WERI-Rb-1 (cell line): ENCODE measurements around the gene ARAP3.

Experiments
- DNase-seq: peaks from one replicate; pipeline ENCODE4 v3.0.0-alpha.2; 2020
- H3K27ac ChIP-seq: fragments of 250-450 bp; sonication (Bioruptor Pico); 2 replicates; pipeline ENCODE4 v1.5.1; 2020; ENCODE audit warnings: mild to moderate bottlenecking, moderate library complexity
- H3K27me3 ChIP-seq: fragments of 250-450 bp; sonication (Bioruptor Pico); 2 replicates; pipeline ENCODE4 v1.5.1; 2021; ENCODE audit warnings: mild to moderate bottlenecking, low read depth, moderate library complexity; ENCODE audit not compliant: insufficient read depth, severe bottlenecking
- H3K36me3 ChIP-seq: fragments of 250-450 bp; sonication (Bioruptor Pico); 2 replicates; pipeline ENCODE4 v1.5.1; 2020; ENCODE audit warnings: mild to moderate bottlenecking, moderate library complexity
- H3K4me3 ChIP-seq: 2 replicates; pipeline ENCODE4 v1.5.1; 2011; ENCODE audit warnings: low read depth, mild to moderate bottlenecking, control low read depth, low read length
- H3K9me3 ChIP-seq: fragments of 250-450 bp; sonication (Bioruptor Pico); 2 replicates; pipeline ENCODE4 v1.5.1; 2021; ENCODE audit warnings: mild to moderate bottlenecking, moderate library complexity; ENCODE audit not compliant: severe bottlenecking
- TF ChIP-seq, protein P1 (sequence below): IDR thresholded peaks from 2 replicates; pipeline ENCODE4 v1.5.1; 2011; ENCODE audit warnings: low read depth, mild to moderate bottlenecking, control low read depth, inconsistent platforms, low read length

The ARAP3 gene

GRCh38 chr5:141705469-141705868 lies 23.4 kb upstream of the ARAP3 start:
- Histone ChIP-seq H3K36me3 (no peaks in the 10 kb centered on the region), H3K9me3 (no peaks in the 10 kb centered on the region), H3K27ac (no peak overlapping the region), H3K27me3 (peaks cover 9% of the 10 kb centered on the region), H3K4me3 (no peak overlapping the region)
- TF ChIP-seq, protein P1, sequence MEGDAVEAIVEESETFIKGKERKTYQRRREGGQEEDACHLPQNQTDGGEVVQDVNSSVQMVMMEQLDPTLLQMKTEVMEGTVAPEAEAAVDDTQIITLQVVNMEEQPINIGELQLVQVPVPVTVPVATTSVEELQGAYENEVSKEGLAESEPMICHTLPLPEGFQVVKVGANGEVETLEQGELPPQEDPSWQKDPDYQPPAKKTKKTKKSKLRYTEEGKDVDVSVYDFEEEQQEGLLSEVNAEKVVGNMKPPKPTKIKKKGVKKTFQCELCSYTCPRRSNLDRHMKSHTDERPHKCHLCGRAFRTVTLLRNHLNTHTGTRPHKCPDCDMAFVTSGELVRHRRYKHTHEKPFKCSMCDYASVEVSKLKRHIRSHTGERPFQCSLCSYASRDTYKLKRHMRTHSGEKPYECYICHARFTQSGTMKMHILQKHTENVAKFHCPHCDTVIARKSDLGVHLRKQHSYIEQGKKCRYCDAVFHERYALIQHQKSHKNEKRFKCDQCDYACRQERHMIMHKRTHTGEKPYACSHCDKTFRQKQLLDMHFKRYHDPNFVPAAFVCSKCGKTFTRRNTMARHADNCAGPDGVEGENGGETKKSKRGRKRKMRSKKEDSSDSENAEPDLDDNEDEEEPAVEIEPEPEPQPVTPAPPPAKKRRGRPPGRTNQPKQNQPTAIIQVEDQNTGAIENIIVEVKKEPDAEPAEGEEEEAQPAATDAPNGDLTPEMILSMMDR = no peak
- DNase-seq = no peak

DNA sequence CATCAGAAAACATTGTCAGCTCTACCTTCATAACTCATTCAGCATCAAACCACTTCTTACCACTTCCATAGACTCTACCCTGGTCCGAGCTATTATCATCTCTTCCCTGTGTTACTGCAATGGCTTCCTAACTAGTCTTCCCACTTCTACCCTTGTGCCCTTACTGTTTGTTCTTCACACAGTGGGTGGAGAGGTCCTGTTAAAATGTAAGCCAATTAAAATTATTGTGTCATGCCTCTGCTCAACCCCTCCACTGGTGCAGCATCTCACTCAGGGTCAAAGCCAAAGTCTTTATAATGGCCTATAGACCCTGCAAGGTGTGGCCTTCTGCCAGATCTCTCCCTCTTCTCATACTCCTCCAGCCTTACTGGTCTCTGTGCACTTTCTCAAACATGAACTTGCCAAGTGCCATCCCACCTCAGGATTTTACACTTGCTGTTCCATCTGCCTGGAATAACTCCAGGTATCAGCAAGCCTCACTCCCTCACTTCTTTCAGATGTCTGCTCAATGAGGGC lies 22.8 kb upstream of the ARAP3 start:
- Histone ChIP-seq H3K27ac (no peak overlapping the region), H3K36me3 (no peaks in the 10 kb centered on the region), H3K9me3 (no peaks in the 10 kb centered on the region), H3K4me3 (no peak overlapping the region), H3K27me3 (peaks cover 9% of the 10 kb centered on the region)
- TF ChIP-seq, protein P1 = no peak
- no peak for DNase-seq

- no peak overlapping the region for H3K4me3 ChIP-seq
- TF ChIP-seq, protein P1 = no peak
- no peak overlapping the region for H3K27ac ChIP-seq
- H3K9me3 ChIP-seq = no peaks in the 10 kb centered on the region
- H3K36me3 ChIP-seq = no peaks in the 10 kb centered on the region
- H3K27me3 ChIP-seq = peaks cover 9% of the 10 kb centered on the region
- DNase-seq = no peak
These were observed 21.1 kb upstream of the ARAP3 start for GRCh38 chr5:141703133-141703561.

DNA sequence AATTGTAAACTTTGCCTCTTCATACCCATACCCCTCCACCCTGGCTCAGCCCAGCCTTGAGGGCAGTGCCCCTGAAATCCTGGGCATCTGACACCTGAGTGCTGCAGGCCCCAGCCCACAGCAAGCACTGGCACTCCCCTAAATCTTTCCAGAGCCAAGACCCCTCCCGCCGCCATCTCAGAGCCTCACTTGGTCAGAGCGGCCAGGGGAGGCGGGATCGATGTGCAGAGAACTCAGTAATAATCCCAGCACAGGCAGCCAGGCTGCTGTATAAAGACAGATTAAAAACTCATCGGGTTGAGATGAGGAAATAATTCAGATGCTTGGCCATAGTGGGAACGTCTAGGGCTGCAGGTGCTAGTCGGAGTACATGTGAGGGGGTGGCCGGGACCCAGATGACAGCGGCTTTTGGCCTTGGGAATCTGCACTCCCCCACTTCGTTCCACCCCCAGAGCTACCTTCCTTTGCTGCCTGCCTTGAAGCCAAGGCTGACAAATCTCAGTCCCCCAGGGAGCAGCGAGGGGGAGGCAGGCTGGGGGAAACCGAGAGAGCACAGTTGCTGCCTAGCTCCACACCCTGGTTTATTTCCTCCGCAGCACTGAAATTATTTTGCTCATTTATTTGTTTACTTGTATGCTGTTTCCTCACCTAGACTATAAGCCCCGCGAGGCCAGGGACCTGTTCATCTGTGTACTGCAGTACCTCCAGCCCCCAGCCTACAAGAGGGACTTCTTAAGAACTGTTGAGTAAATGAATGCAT lies 19.5 kb upstream of the ARAP3 start:
- no peaks in the 10 kb centered on the region for H3K36me3 ChIP-seq
- H3K9me3 ChIP-seq = no peaks in the 10 kb centered on the region
- DNase-seq = peak; percentile 43
- H3K27me3 ChIP-seq = peaks cover 9% of the 10 kb centered on the region
- peak overlapping the region; percentile 15 for H3K4me3 ChIP-seq
- no peak overlapping the region for H3K27ac ChIP-seq
- TF ChIP-seq, protein P1 = no peak

DNA sequence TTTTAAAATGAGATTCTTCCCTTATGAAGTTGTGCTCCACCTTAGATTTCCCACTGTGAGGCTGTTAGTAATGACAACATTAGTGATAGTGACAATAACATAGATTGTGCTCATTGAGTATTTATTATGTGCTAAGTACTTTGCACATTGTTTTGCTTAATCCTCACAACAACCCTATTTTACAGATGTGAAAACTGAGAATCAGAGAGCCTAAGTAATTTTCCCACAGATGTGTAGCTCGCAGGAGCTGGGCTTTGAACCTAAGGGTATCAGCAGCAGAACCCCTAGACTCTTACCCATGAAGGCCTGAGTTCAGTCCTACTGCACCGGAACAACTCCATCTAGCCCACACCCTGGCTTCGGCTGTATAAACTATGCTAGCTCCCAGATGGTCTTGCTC lies 15.6 kb upstream of the ARAP3 start:
- no peak for DNase-seq
- TF ChIP-seq, protein P1 = no peak
- Histone ChIP-seq H3K27me3 (peaks cover 9% of the 10 kb centered on the region), H3K4me3 (no peak overlapping the region), H3K27ac (no peak overlapping the region), H3K9me3 (no peaks in the 10 kb centered on the region), H3K36me3 (no peaks in the 10 kb centered on the region)
